GM18520 (cell line): ENCODE data around the gene DOCK3.
"Not testable (repeated sequence)": the region's sequence is repeated elsewhere in the genome, so short reads cannot be mapped to it uniquely, and the experiment has no call there.

ENCODE experiments used
- ATAC-seq: cut with Tn5 transposase; IDR thresholded peaks from one replicate; pipeline ENCODE4 v1.9.1; 2021; ENCODE audit not compliant: unreplicated experiment

Gene DOCK3

GRCh38 chr3:51350751-51351150, 676.0 kb downstream of the DOCK3 start:
- no peak for ATAC-seq

GRCh38 chr3:51353131-51353530, 678.4 kb downstream of the DOCK3 start:
- ATAC-seq: no peak

GRCh38 chr3:51353691-51354090, 679.0 kb downstream of the DOCK3 start:
- no peak for ATAC-seq

DNA sequence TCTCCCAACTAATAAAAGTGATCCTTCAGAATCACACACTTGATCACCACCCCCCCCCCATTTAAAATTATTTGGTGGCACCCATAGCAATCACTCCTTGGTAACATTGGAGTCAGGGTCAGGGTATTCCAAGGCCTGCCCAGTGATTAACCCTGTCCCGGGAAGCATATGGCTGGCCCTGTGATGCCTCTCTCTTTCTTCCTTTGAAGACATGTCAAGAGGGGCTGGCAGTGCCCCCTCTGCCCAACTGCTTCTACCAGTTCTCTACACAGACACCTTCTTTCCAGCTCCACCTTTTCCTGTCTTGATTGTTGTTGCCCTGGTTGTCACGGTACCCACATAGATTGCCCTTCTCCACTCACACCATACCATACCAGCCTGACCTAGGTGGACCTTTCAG, 679.4 kb downstream of the DOCK3 start:
- no peak for ATAC-seq

DNA sequence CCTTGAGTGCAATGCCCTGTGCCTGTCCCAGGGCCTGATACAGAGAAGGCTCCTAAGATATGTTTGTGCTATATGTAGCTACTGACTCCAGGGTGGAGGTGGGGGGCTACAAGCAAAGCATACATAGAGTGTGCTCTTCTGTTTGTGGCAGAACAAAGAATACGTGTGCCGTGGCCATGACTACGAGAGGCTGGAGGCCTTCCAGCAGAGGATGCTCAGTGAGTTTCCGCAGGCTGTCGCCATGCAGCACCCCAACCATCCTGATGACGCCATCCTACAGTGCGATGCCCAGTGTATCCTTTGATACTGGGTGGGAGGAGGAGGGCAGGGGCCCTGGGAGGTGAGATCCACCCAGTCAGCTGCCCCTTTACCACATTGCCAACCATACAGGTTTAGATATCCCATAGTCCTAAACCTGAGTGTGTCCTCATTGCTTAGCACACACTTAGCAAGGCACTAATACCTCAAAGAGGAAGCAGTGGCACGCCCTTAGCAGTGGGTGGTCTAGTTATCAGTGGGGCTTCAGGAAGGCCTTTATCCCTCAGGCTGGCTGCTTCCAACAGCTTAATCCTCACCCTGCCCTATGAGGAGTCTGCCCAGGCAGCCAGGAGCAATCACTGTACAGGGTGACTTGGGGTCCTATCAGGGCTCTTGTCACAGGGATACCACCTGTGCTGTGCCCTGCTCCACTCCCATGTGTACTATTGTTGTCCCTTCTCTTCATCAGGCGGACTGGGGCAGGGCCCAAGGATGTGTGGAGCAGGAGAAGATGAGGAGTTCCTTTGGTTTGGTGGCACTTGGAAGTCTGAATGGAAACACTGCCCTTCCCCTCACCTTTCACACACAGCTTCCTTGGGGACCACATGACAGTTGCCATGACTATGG, 680.2 kb downstream of the DOCK3 start:
- ATAC-seq: no peak

DNA sequence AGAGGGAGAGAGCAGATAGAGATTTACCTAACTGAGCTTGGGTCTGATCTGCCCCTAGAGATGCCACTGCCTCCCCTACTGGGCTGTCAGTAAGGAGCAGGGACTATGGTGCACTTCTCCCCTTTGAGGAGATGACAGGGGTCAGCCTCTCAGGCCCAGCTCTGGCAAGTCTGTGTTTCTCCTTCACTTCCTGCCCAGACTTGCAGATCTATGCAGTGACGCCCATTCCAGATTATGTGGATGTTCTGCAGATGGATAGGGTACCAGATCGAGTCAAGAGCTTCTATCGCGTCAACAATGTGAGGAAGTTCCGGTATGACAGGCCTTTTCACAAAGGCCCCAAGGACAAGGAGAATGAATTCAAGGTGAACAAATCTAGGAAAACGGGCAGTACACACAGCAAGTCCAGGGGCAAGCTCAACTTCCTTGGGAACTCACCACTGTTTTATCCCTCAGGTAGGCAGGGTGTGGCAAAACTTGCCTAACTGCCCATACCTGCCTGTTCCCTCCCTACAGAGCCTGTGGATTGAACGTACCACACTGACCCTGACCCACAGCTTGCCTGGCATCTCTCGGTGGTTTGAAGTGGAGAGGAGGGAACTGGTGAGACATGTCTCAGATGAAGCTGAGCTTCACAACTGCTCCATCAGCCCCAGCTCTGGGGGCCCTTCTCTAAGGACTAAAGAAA, 681.3 kb downstream of the DOCK3 start:
- no peak for ATAC-seq

- ATAC-seq: no peak
Observed at GRCh38 chr3:51357856-51358255, 683.1 kb downstream of the DOCK3 start.

DNA sequence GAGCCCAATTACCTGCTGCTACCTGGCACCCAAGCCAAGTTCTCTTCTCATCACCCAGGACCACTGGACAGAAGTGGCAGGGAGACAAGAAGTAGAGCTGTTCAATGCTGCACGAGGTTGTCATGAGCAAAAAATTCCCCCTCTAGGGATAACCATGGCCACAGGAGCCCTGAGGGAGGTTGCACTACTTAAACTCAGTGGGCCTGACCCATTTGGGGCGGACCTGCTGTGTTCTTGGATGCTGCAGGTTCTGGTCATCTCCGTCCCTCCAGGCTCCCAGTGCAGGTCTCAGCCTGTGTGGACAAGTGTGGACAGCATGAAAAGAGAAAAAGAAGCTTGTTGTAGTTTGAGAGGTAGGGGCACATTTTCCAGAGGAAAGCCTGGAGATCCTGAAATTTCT, 684.3 kb downstream of the DOCK3 start:
- ATAC-seq: no peak

- no peak for ATAC-seq
Observed at GRCh38 chr3:51360806-51361205, 686.1 kb downstream of the DOCK3 start.

DNA sequence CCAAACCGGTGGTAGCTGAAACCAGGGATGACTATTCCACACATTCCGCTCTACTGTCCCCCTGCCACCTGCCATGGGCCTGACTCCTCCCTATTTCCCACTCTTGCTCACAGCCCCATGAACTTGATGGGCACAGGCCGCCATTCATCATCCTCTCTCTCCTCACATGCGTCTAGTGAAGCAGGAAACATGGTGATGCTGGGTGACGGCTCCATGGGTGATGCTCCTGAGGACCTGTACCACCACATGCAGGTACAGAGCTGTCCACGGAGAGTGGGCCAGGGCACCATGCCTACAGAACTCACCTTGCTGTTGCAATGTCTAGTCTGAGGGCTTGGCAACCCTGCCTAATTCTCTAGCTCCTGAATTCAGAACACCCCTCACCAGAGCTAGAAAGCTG, 687.0 kb downstream of the DOCK3 start:
- ATAC-seq: no peak

DNA sequence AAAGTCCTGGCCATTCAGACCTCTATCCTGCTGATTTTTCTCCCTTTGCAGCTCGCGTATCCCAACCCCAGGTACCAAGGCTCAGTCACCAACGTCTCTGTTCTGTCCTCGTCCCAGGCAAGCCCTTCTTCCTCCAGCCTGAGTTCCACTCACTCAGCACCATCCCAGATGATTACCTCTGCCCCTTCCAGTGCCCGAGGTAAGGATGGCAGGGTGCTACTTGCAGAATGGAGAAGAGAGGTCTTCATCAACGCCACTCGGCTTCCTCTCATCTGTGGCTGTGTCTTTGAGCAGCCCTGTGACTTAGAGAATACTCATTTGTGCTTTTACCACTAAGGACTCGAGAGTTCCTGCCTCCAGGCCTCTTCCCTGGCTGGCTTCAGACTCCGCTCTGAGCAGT, 687.7 kb downstream of the DOCK3 start:
- no peak for ATAC-seq

GRCh38 chr3:51368276-51368675, 693.5 kb downstream of the DOCK3 start:
- not testable (repeated sequence) for ATAC-seq

- ATAC-seq: no peak
Observed at GRCh38 chr3:51371943-51372557, 697.3 kb downstream of the DOCK3 start.

- ATAC-seq: no peak
Observed at GRCh38 chr3:51373658-51374421, 699.1 kb downstream of the DOCK3 start.

GRCh38 chr3:51374456-51374855, 699.7 kb downstream of the DOCK3 start:
- no peak for ATAC-seq

DNA sequence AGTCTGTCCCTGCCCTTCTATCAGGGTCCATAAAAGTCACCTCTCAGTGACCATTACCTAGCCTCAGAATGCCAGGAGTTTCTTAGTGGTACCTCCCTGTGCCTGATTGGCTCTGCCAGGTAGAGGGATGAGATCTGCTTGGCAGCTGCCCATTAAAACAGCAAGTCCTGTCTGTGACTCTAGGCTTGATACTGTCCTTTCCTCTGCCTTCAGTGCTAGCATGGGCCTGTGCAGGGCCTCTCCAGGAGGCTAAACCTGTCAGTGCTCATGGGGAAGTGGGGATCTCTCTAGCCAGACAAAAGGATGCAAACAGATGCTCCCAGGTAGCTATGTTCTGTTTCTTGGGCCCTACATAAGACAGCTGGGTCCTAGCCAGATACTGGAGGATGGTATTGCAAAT, 700.4 kb downstream of the DOCK3 start:
- ATAC-seq: no peak

GRCh38 chr3:51375571-51375970, 700.8 kb downstream of the DOCK3 start:
- no peak for ATAC-seq

DNA sequence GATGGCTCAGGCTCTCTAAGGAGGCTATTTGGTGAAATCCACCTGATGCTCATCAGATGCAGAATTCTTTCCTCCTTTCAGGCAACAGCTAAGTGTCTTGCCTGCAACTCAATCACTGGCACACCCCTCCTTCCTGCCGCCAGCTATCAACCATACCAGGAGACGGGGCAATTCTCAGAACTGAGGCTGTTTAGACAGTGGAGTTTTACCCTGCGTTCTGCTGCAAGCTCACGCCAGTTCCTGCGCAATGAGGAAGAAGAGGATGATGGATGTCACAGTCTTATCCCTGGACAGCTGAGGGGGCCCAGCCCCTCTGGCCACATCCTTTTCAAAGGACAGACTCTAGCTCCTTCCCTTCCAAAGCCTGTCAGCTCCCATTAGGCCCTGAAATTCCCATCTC, 703.3 kb downstream of the DOCK3 start:
- no peak for ATAC-seq

GRCh38 chr3:51378726-51379125, 704.0 kb downstream of the DOCK3 start:
- no peak for ATAC-seq

GRCh38 chr3:51379301-51379700, 704.6 kb downstream of the DOCK3 start:
- no peak for ATAC-seq

DNA sequence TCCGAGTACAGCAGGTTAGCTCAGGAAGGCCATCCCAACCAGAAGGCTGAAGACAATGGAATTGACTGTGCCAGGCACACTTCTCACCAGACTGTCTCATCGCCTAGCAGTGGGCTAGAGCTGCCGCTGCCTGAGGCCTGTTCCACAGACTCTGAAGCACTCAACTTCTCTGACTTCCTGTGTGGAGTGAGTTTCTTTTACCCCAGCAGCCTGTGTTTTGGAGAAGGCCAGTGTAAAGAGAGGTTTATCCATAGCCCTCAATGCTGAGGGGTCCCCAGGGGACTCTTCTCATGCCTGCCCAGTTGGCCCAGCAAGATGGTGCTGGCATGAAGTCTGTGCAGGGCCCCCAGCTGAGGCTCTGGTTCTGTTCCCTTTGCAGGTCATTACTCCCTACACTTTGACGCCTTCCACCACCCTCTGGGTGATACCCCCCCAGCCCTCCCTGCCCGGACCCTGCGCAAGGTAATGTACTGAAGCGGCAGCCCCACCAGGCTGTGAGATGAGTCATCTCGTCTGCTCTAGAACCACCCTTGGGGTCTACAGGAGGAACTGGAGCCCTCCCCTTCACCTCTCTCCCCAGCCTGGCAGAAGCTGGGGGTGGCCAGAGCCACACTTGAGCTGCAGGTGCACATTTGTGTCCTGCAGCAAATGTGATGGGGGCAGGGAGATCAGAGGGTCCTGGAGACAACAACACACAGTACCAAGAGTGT, 705.2 kb downstream of the DOCK3 start:
- no peak for ATAC-seq
